Neural progenitor cell (in vitro differentiated cells): ENCODE results near the gene NFE2L2.

Experiments used
- CTCF ChIP-seq: fragments of 200-600 bp; sonication (generic); IDR thresholded peaks from 2 replicates; pipeline ENCODE4 v1.5.1; 2017; ENCODE audit warnings: antibody characterized with exemption, mild to moderate bottlenecking
- EZH2 ChIP-seq: fragments of 200-600 bp; sonication (generic); IDR thresholded peaks from 2 replicates; pipeline ENCODE4 v1.6.1; 2017; ENCODE audit warnings: antibody characterized with exemption, mild to moderate bottlenecking, moderate library complexity
- EZH2phosphoT487 ChIP-seq: fragments of 200-600 bp; sonication (generic); IDR thresholded peaks from 2 replicates; pipeline ENCODE4 v1.6.1; 2017; ENCODE audit warnings: antibody characterized with exemption

GRCh38 chr2:177254433-177255226 lies 9.9 kb downstream of the NFE2L2 start:
- TF ChIP-seq CTCF: peak; percentile 85
- no peak for TF ChIP-seq EZH2phosphoT487
- no peak for TF ChIP-seq EZH2
